NT2/D1 (cell line): ENCODE results near the gene USP17L28.
"Not testable (repeated sequence)": the region's sequence is repeated elsewhere in the genome, so short reads cannot be mapped to it uniquely, and the experiment has no call there.

Source experiments
- SUZ12 ChIP-seq: IDR thresholded peaks from 2 replicates; pipeline ENCODE4 v1.6.1; 2011; ENCODE audit not compliant: insufficient read length, insufficient read depth; ENCODE audit errors: extremely low read depth
- YY1 ChIP-seq: IDR thresholded peaks from 2 replicates; pipeline ENCODE4 v1.6.1; 2011; ENCODE audit not compliant: insufficient read length, insufficient read depth
- ZNF274 ChIP-seq: IDR thresholded peaks from 2 replicates; pipeline ENCODE4 v1.6.1; 2011; ENCODE audit warnings: mild to moderate bottlenecking, low read depth, low read length

- not testable (repeated sequence) for TF ChIP-seq ZNF274, YY1, SUZ12
Measured at GRCh38 chr4:9348593-9348992, at the start of gene USP17L28.
